SK-N-SH treated with all-trans-retinoic acid at 6 μM for 48 hours (cell line): ENCODE measurements around the gene LDB2.

ENCODE experiments used
- ARNTL ChIP-seq: fragments of 450-650 bp; formaldehyde crosslinking; IDR thresholded peaks from 2 replicates; pipeline ENCODE4 v1.5.0; 2020; ENCODE audit warnings: low read depth, mild to moderate bottlenecking, moderate library complexity, borderline replicate concordance
- CREB5 ChIP-seq: fragments of 250-450 bp; sonication (Bioruptor Pico); IDR thresholded peaks from 2 replicates; pipeline ENCODE4 v1.5.1; 2020; ENCODE audit warnings: low read depth, mild to moderate bottlenecking, moderate library complexity
- CSDC2 ChIP-seq: fragments of 250-450 bp; sonication (Bioruptor Pico); IDR thresholded peaks from 2 replicates; pipeline ENCODE4 v1.5.0; 2020; ENCODE audit warnings: mild to moderate bottlenecking, moderate library complexity
- ESRRG ChIP-seq: fragments of 250-450 bp; sonication (Bioruptor Pico); IDR thresholded peaks from 2 replicates; pipeline ENCODE4 v1.6.1; 2021; ENCODE audit warnings: mild to moderate bottlenecking
- GLIS3 ChIP-seq: fragments of 250-450 bp; sonication (Bioruptor Pico); IDR thresholded peaks from 2 replicates; pipeline ENCODE4 v1.5.0; 2020; ENCODE audit warnings: mild to moderate bottlenecking, moderate library complexity
- ISL1 ChIP-seq: fragments of 250-450 bp; sonication (Bioruptor Pico); IDR thresholded peaks from 2 replicates; pipeline ENCODE4 v2.1.2; 2022; ENCODE audit warnings: mild to moderate bottlenecking, moderate library complexity
- PATZ1 ChIP-seq: fragments of 250-450 bp; sonication (Bioruptor Pico); IDR thresholded peaks from 2 replicates; pipeline ENCODE4 v1.8.0; 2020; ENCODE audit warnings: mild to moderate bottlenecking, moderate library complexity, borderline replicate concordance
- POU6F1 ChIP-seq: fragments of 250-450 bp; sonication (Bioruptor Pico); IDR thresholded peaks from 2 replicates; pipeline ENCODE4 v1.8.0; 2021; ENCODE audit warnings: low read depth, mild to moderate bottlenecking, moderate library complexity, borderline replicate concordance
- RARB ChIP-seq: fragments of 250-450 bp; sonication (Bioruptor Pico); IDR thresholded peaks from 2 replicates; pipeline ENCODE4 v1.8.0; 2021; ENCODE audit warnings: mild to moderate bottlenecking, moderate library complexity
- TCF4 ChIP-seq: fragments of 250-450 bp; sonication (Bioruptor Pico); IDR thresholded peaks from 2 replicates; pipeline ENCODE4 v1.8.0; 2021; ENCODE audit warnings: mild to moderate bottlenecking, moderate library complexity, borderline replicate concordance
- ZFP3 ChIP-seq: fragments of 250-450 bp; sonication (Bioruptor Pico); IDR thresholded peaks from 2 replicates; pipeline ENCODE4 v1.5.0; 2020; ENCODE audit warnings: mild to moderate bottlenecking, moderate library complexity
- ZFP30 ChIP-seq: fragments of 450-650 bp; formaldehyde crosslinking; IDR thresholded peaks from 2 replicates; pipeline ENCODE4 v1.5.0; 2022; ENCODE audit warnings: mild to moderate bottlenecking, moderate library complexity
- ZNF70 ChIP-seq: fragments of 450-650 bp; formaldehyde crosslinking; IDR thresholded peaks from 2 replicates; pipeline ENCODE4 v1.5.0; 2020; ENCODE audit warnings: mild to moderate bottlenecking, moderate library complexity

- TF ChIP-seq ESRRG (CRISPR knock-in tag) (no peak), ZFP30 (CRISPR knock-in tag) (no peak), ISL1 (CRISPR knock-in tag) (no peak), PATZ1 (CRISPR knock-in tag) (no peak), CREB5 (CRISPR knock-in tag) (no peak), POU6F1 (CRISPR knock-in tag) (no peak), TCF4 (no peak), RARB (CRISPR knock-in tag) (no peak), ARNTL (CRISPR knock-in tag) (no peak), ZFP3 (CRISPR knock-in tag) (no peak), GLIS3 (CRISPR knock-in tag) (no peak), ZNF70 (CRISPR knock-in tag) (no peak), CSDC2 (CRISPR knock-in tag) (no peak)
These were observed 315.9 kb downstream of the LDB2 start for GRCh38 chr4:16582526-16582925.
